SK-MEL-5 (cell line): ENCODE results near the gene SMARCB1. TPM values are rescaled to one million over a fixed set of nuclear protein-coding genes. Genes with fewer than 3 reads are reported as not detected.

ENCODE experiments used
- DNase-seq: peaks from one replicate; pipeline ENCODE4 v3.0.0-alpha.2; 2016; ENCODE audit warnings: low read depth, low spot score
- in situ Hi-C: cut with HindIII; loops from 2 replicates; pipeline ENCODE4 v1.10.0; 2016; ENCODE audit warnings: low sequenced_read_pairs, high pct_unique_total_duplicates, low pct_unique_long_range_greater_than_20kb
- total RNA-seq: library from RNA; depleted of rRNA; stranded (reverse); fragments of >200 nt; shearing (Covaris generic); gene quantifications from 2 replicates; pipeline ENCODE4 v1.2.3, GENCODE V29; 2014

The SMARCB1 gene
- total RNA-seq, 1 experiment from 2014 or later: 71.1 TPM

GRCh38 chr22:23818541-23818940 lies 31.8 kb downstream of the SMARCB1 start:
- no peak for DNase-seq
- in situ Hi-C loops: no loop called here

- DNase-seq: no peak
- in situ Hi-C loops: no loop called here
These were observed 34.0 kb downstream of the SMARCB1 start for GRCh38 chr22:23820748-23821211.

GRCh38 chr22:23822101-23822671 lies 35.4 kb downstream of the SMARCB1 start:
- DNase-seq: no peak
- in situ Hi-C loops: no loop called here

- in situ Hi-C loops: no loop called here
- no peak for DNase-seq
These were observed 36.6 kb downstream of the SMARCB1 start for GRCh38 chr22:23823331-23823791.

- DNase-seq: no peak
- in situ Hi-C loops: no loop called here
These were observed 37.9 kb downstream of the SMARCB1 start for GRCh38 chr22:23824476-23825245.

GRCh38 chr22:23825246-23825905 lies 38.6 kb downstream of the SMARCB1 start:
- no peak for DNase-seq
- in situ Hi-C loops: no loop called here

GRCh38 chr22:23826510-23827350 lies 40.0 kb downstream of the SMARCB1 start:
- in situ Hi-C loops: no loop called here

GRCh38 chr22:23827351-23827995 lies 40.7 kb downstream of the SMARCB1 start:
- DNase-seq: no peak
- in situ Hi-C loops: no loop called here

More at GRCh38 chr22:23826510-23827350, 40.0 kb downstream of the SMARCB1 start:
- peak; percentile 21 for DNase-seq

GRCh38 chr22:23828800-23829680 lies 42.3 kb downstream of the SMARCB1 start:
- DNase-seq: no peak
- in situ Hi-C loops: no loop called here

GRCh38 chr22:23829845-23830372 lies 43.1 kb downstream of the SMARCB1 start:
- no peak for DNase-seq
- in situ Hi-C loops: no loop called here

GRCh38 chr22:23831261-23831660 lies 44.5 kb downstream of the SMARCB1 start:
- in situ Hi-C loops: no loop called here
- DNase-seq: no peak

- DNase-seq: no peak
- in situ Hi-C loops: no loop called here
These were observed 45.0 kb downstream of the SMARCB1 start for GRCh38 chr22:23831781-23832180.

- in situ Hi-C loops: no loop called here
- no peak for DNase-seq
These were observed 45.7 kb downstream of the SMARCB1 start for GRCh38 chr22:23832226-23833016.

- in situ Hi-C loops: no loop called here
- DNase-seq: no peak
These were observed 46.4 kb downstream of the SMARCB1 start for GRCh38 chr22:23833017-23833751.

- in situ Hi-C loops: no loop called here
- no peak for DNase-seq
These were observed 47.1 kb downstream of the SMARCB1 start for GRCh38 chr22:23833911-23834317.
